ENCODE data around the gene TNP2.

TNP2 gene

GRCh38 chr16:11309895-11310633 lies 40.9 kb upstream of the TNP2 start:
- Histone ChIP-seq H3K36me3 (ENCODE audit: control insufficient read depth in 5 of 5, insufficient read depth in 5 of 5, low read length in 5 of 5) (no peaks in the 10 kb centered on the region), H3K4me3 (ENCODE audit: low read depth in 1 of 5, low read length in 5 of 5) (no peak overlapping the region), H3K9ac (ENCODE audit: low read length in 5 of 5) (no peak overlapping the region), H3K27ac (ENCODE audit: low read depth, low read length) (no peak overlapping the region), H3K9me3 (ENCODE audit: control insufficient read depth in 5 of 5, low read length in 5 of 5) (no peaks in the 10 kb centered on the region), H3K27me3 (ENCODE audit: control insufficient read depth in 5 of 5, insufficient read depth in 4 of 5, low read length in 5 of 5) (peaks cover 0 to 6% (median 0%) of the 10 kb centered on the region in 5 donors), H3K4me1 (ENCODE audit: control insufficient read depth in 5 of 5, insufficient read depth in 5 of 5, low read length in 5 of 5) (peaks cover 0 to 29% (median 3%) of the 10 kb centered on the region in 5 donors)

- Histone ChIP-seq H3K4me3 (ENCODE audit: low read depth in 1 of 5, low read length in 5 of 5) (no peak overlapping the region), H3K9me3 (ENCODE audit: control insufficient read depth in 5 of 5, low read length in 5 of 5) (peaks cover 0 to under 1% (median 0%) of the 10 kb centered on the region in 5 donors), H3K27me3 (ENCODE audit: control insufficient read depth in 5 of 5, insufficient read depth in 4 of 5, low read length in 5 of 5) (peaks cover 0 to 6% (median 0%) of the 10 kb centered on the region in 5 donors), H3K4me1 (ENCODE audit: control insufficient read depth in 5 of 5, insufficient read depth in 5 of 5, low read length in 5 of 5) (peaks cover 0 to 29% (median 3%) of the 10 kb centered on the region in 5 donors), H3K27ac (ENCODE audit: low read depth, low read length) (no peak overlapping the region), H3K9ac (ENCODE audit: low read length in 5 of 5) (no peak overlapping the region), H3K36me3 (ENCODE audit: control insufficient read depth in 5 of 5, insufficient read depth in 5 of 5, low read length in 5 of 5) (no peaks in the 10 kb centered on the region)
Measured at GRCh38 chr16:11308493-11309283, 39.6 kb upstream of the TNP2 start.

DNA sequence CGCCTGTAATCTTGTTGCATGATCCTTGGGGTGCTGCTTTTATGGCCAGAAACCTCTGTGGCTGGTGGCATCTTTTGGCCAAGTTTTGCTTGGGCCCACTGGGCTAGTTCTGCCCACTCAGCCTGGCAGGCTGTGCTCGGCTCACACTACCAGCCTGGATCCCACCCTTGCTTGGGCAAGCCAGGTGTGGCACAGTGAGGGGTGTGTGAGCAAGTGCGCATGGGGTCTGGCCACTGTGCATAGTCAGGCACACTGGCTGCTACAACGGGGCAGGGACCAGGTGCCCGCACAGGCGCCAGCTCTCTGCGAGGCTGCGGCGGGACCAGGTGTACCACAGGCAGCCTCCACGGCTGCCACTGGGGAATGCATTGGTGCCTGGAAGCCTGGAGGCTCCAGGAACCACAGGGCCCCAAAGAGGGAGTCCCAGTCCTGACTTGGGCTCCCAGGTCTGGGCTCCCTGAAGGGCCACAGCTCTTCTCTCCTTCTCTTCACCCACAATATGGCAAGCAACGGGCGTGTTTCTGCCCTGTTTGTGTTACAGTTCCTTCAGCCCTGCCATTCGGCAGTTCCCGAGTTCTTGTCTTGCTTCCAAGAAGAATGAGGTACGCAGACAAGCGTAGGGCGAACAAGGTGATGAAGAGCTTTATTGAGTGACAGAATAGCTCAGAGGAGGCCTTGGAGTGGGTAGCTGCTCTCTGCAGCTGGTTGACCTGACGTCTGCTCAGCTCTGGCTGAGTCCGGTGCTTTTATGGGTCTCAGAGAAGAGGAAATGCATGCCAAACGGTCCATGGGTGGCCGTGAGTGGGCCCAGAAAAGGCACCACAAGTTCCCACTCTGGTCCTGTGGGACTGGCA lies 38.7 kb upstream of the TNP2 start:
- no peak overlapping the region for H3K4me3 ChIP-seq (ENCODE audit: low read depth in 1 of 5, low read length in 5 of 5)
- H3K9ac ChIP-seq (ENCODE audit: low read length in 5 of 5), result no peak overlapping the region
- H3K4me1 ChIP-seq (ENCODE audit: control insufficient read depth in 5 of 5, insufficient read depth in 5 of 5, low read length in 5 of 5), result peaks cover 0 to 29% (median 3%) of the 10 kb centered on the region in 5 donors
- no peak overlapping the region for H3K27ac ChIP-seq (ENCODE audit: low read depth, low read length)
- no peaks in the 10 kb centered on the region for H3K36me3 ChIP-seq (ENCODE audit: control insufficient read depth in 5 of 5, insufficient read depth in 5 of 5, low read length in 5 of 5)
- H3K9me3 ChIP-seq (ENCODE audit: control insufficient read depth in 5 of 5, low read length in 5 of 5), result peaks cover 0 to 3% (median 0%) of the 10 kb centered on the region in 5 donors
- H3K27me3 ChIP-seq (ENCODE audit: control insufficient read depth in 5 of 5, insufficient read depth in 4 of 5, low read length in 5 of 5), result peaks cover 0 to 6% (median 0%) of the 10 kb centered on the region in 5 donors

DNA sequence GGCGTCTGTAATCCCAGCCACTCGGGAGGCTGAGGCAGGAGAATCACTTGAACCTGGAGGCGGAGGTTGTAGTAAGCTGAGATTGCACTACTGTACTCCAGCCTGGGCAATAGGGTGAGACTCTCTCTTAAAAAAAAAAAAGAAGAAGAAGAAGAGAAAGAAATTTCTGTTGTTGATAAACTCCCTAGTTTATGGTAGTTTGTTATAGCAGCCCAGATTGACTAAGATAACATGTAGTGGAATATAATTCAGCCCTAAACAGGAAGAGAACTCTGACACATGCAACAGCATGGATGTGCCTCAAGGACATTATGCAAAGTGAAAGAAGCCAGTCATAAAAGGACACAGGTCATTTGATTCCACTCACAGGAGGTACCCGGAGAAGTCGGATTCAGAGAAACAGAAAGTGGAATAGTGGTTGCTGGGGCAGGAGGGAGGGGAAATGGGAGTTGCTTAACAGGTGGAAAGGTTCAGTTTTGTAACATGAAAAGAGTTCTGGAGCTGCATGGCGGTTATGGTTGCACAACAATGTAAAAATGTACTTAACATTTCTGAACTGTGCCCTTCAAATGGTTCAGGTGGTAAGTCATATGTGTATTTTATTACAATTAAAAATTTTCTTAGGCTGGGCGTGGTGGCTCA lies 38.0 kb upstream of the TNP2 start:
- H3K9me3 ChIP-seq (ENCODE audit: control insufficient read depth in 5 of 5, low read length in 5 of 5), result peaks cover 0 to 3% (median 0%) of the 10 kb centered on the region in 5 donors
- H3K36me3 ChIP-seq (ENCODE audit: control insufficient read depth in 5 of 5, insufficient read depth in 5 of 5, low read length in 5 of 5), result no peaks in the 10 kb centered on the region
- no peak overlapping the region for H3K27ac ChIP-seq (ENCODE audit: low read depth, low read length)
- peaks cover 0 to 6% (median 0%) of the 10 kb centered on the region in 5 donors for H3K27me3 ChIP-seq (ENCODE audit: control insufficient read depth in 5 of 5, insufficient read depth in 4 of 5, low read length in 5 of 5)
- no peak overlapping the region for H3K9ac ChIP-seq (ENCODE audit: low read length in 5 of 5)
- H3K4me3 ChIP-seq (ENCODE audit: low read depth in 1 of 5, low read length in 5 of 5), result no peak overlapping the region
- peaks cover 0 to 26% (median 3%) of the 10 kb centered on the region in 5 donors for H3K4me1 ChIP-seq (ENCODE audit: control insufficient read depth in 5 of 5, insufficient read depth in 5 of 5, low read length in 5 of 5)

DNA sequence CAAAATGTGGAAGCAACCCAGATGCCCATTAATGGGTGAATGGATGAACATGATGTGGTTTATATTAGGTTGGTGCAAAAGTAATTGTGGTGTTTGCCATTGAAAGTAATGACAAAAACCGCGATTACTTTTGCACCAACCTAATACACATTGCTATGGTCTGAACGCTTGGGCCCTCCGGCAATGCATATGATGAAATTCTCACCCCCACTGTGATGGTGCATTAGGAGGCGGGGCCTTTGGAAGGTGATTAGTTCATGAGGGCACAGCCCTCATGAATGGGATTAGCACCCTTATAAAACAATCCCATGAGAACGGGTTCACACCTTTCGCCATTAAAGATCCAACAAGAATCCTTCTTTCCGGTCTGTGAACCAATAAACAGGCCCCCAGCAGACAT lies 37.3 kb upstream of the TNP2 start:
- H3K27me3 ChIP-seq (ENCODE audit: control insufficient read depth in 5 of 5, insufficient read depth in 4 of 5, low read length in 5 of 5), result peaks cover 0 to 6% (median 0%) of the 10 kb centered on the region in 5 donors
- H3K9me3 ChIP-seq (ENCODE audit: control insufficient read depth in 5 of 5, low read length in 5 of 5), result peaks cover 0 to 3% (median 0%) of the 10 kb centered on the region in 5 donors
- no peak overlapping the region for H3K9ac ChIP-seq (ENCODE audit: low read length in 5 of 5)
- no peak overlapping the region for H3K4me3 ChIP-seq (ENCODE audit: low read depth in 1 of 5, low read length in 5 of 5)
- H3K4me1 ChIP-seq (ENCODE audit: control insufficient read depth in 5 of 5, insufficient read depth in 5 of 5, low read length in 5 of 5), result peaks cover 0 to 24% (median 3%) of the 10 kb centered on the region in 5 donors
- H3K27ac ChIP-seq (ENCODE audit: low read depth, low read length), result no peak overlapping the region
- H3K36me3 ChIP-seq (ENCODE audit: control insufficient read depth in 5 of 5, insufficient read depth in 5 of 5, low read length in 5 of 5), result no peaks in the 10 kb centered on the region

- Histone ChIP-seq H3K36me3 (ENCODE audit: control insufficient read depth in 5 of 5, insufficient read depth in 5 of 5, low read length in 5 of 5) (no peaks in the 10 kb centered on the region), H3K9me3 (ENCODE audit: control insufficient read depth in 5 of 5, low read length in 5 of 5) (peaks cover 0 to 3% (median 0%) of the 10 kb centered on the region in 5 donors), H3K4me1 (ENCODE audit: control insufficient read depth in 5 of 5, insufficient read depth in 5 of 5, low read length in 5 of 5) (peaks cover 0 to 9% (median 6%) of the 10 kb centered on the region in 5 donors), H3K4me3 (ENCODE audit: low read depth in 1 of 5, low read length in 5 of 5) (no peak overlapping the region), H3K27ac (ENCODE audit: low read depth, low read length) (no peak overlapping the region), H3K9ac (ENCODE audit: low read length in 5 of 5) (no peak overlapping the region), H3K27me3 (ENCODE audit: control insufficient read depth in 5 of 5, insufficient read depth in 4 of 5, low read length in 5 of 5) (peaks cover 0 to 3% (median 0%) of the 10 kb centered on the region in 5 donors)
Measured at GRCh38 chr16:11303405-11304138, 34.4 kb upstream of the TNP2 start.

DNA sequence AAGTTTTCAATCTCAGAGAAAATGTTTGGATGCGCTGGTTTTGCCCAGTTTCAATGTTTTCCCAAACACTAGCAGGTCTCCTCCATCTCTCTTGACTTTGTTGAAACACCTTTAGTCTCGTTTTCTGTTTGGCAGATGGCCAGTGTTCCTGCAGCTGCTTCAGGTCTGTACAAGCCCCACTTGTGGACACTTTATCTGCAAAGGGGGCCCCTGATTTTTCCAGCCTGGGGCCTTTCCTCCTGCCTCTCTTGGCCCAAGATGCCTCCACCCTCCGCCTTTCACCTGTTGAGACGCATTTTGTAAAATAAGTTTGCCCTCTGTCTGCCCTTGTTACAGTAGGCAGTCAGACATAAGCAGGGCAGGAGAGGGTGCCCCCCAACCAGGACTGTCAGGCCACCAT lies 33.9 kb upstream of the TNP2 start:
- H3K27me3 ChIP-seq (ENCODE audit: control insufficient read depth in 5 of 5, insufficient read depth in 4 of 5, low read length in 5 of 5), result peaks cover 0 to 2% (median 0%) of the 10 kb centered on the region in 5 donors
- H3K4me1 ChIP-seq (ENCODE audit: control insufficient read depth in 5 of 5, insufficient read depth in 5 of 5, low read length in 5 of 5), result peaks cover 0 to 10% (median 9%) of the 10 kb centered on the region in 5 donors
- no peak overlapping the region for H3K4me3 ChIP-seq (ENCODE audit: low read depth in 1 of 5, low read length in 5 of 5)
- peaks cover 0 to 3% (median 0%) of the 10 kb centered on the region in 5 donors for H3K9me3 ChIP-seq (ENCODE audit: control insufficient read depth in 5 of 5, low read length in 5 of 5)
- no peaks in the 10 kb centered on the region for H3K36me3 ChIP-seq (ENCODE audit: control insufficient read depth in 5 of 5, insufficient read depth in 5 of 5, low read length in 5 of 5)
- H3K27ac ChIP-seq (ENCODE audit: low read depth, low read length), result no peak overlapping the region
- H3K9ac ChIP-seq (ENCODE audit: low read length in 5 of 5), result no peak overlapping the region

DNA sequence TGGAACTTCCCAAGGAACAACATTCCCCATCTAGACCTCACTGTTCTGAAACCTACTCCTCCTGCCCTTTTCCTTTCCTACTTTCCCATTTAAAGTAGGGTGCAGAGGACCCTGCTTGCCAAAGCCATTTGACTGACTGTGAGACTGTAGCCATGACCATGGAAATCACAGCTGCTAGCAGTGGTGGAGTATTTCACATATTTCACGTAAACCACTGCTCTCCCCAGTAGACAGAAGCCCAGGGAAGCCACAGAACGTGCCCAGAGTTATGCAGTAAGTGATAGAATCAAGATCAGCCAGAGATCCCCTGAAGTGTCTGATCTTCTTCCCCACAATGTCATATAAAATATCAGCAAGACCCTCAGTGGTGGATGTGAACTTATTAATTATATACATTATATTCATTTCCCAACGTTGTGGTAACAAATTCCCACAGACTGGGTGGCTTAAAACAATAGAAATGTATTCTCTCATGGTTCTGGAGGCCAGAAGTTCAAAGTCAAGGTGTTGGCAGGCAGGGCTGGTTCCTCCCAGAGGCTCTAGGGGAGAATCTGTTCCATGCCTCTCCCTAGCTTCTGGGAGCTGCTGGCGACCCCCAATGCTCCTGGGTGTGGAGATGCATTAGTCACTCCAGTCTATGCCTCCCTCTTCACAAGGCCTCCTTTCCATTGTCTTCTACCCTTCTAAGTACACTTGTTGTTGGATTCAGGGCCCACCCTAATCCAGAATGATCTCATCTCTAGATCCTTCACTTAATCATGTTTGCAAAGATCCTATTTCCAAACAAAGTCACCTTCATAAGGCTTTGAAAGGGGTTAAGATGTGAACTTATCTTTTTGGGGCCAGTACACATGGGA lies 32.7 kb upstream of the TNP2 start:
- Histone ChIP-seq H3K9me3 (ENCODE audit: control insufficient read depth in 5 of 5, low read length in 5 of 5) (peaks cover 0 to 3% (median 0%) of the 10 kb centered on the region in 5 donors), H3K27ac (ENCODE audit: low read depth, low read length) (no peak overlapping the region), H3K4me1 (ENCODE audit: control insufficient read depth in 5 of 5, insufficient read depth in 5 of 5, low read length in 5 of 5) (peaks cover 2 to 21% (median 19%) of the 10 kb centered on the region in 5 donors), H3K36me3 (ENCODE audit: control insufficient read depth in 5 of 5, insufficient read depth in 5 of 5, low read length in 5 of 5) (no peaks in the 10 kb centered on the region), H3K4me3 (ENCODE audit: low read depth in 1 of 5, low read length in 5 of 5) (no peak overlapping the region), H3K27me3 (ENCODE audit: control insufficient read depth in 5 of 5, insufficient read depth in 4 of 5, low read length in 5 of 5) (peaks cover 0 to 2% (median 0%) of the 10 kb centered on the region in 5 donors), H3K9ac (ENCODE audit: low read length in 5 of 5) (no peak overlapping the region)
